B cell (primary cell): ENCODE measurements around the gene VEGFA.

Experiments
- EZH2 ChIP-seq: IDR thresholded peaks from 2 replicates; pipeline ENCODE4 v1.6.1; 2012; ENCODE audit warnings: borderline replicate concordance, low read depth, mild to moderate bottlenecking, moderate library complexity, low read length; ENCODE audit not compliant: insufficient read depth, poor library complexity, severe bottlenecking
- TF ChIP-seq, protein P1 (sequence below): fragments of 200-600 bp; IDR thresholded peaks from one replicate; pipeline ENCODE4 v1.8.0; 2022; ENCODE audit warnings: antibody characterized with exemption, mild to moderate bottlenecking

DNA sequence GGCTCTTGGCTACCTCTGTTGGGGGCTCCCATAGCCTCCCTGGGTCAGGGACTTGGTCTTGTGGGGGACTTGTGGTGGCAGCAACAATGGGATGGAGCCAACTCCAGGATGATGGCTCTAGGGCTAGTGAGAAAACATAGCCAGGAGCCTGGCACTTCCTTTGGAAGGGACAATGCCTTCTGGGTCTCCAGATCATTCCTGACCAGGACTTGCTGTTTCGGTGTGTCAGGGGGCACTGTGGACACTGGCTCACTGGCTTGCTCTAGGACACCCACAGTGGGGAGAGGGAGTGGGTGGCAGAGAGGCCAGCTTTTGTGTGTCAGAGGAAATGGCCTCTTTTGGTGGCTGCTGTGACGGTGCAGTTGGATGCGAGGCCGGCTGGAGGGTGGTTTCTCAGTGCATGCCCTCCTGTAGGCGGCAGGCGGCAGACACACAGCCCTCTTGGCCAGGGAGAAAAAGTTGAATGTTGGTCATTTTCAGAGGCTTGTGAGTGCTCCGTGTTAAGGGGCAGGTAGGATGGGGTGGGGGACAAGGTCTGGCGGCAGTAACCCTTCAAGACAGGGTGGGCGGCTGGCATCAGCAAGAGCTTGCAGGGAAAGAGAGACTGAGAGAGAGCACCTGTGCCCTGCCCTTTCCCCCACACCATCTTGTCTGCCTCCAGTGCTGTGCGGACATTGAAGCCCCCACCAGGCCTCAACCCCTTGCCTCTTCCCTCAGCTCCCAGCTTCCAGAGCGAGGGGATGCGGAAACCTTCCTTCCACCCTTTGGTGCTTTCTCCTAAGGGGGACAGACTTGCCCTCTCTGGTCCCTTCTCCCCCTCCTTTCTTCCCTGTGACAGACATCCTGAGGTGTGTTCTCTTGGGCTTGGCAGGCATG, 9.2 kb downstream of the VEGFA start:
- TF ChIP-seq, protein P1, sequence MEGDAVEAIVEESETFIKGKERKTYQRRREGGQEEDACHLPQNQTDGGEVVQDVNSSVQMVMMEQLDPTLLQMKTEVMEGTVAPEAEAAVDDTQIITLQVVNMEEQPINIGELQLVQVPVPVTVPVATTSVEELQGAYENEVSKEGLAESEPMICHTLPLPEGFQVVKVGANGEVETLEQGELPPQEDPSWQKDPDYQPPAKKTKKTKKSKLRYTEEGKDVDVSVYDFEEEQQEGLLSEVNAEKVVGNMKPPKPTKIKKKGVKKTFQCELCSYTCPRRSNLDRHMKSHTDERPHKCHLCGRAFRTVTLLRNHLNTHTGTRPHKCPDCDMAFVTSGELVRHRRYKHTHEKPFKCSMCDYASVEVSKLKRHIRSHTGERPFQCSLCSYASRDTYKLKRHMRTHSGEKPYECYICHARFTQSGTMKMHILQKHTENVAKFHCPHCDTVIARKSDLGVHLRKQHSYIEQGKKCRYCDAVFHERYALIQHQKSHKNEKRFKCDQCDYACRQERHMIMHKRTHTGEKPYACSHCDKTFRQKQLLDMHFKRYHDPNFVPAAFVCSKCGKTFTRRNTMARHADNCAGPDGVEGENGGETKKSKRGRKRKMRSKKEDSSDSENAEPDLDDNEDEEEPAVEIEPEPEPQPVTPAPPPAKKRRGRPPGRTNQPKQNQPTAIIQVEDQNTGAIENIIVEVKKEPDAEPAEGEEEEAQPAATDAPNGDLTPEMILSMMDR = no peak
- TF ChIP-seq EZH2 = no peak
